H1 (cell line): ENCODE measurements around the gene EGLN2. TPM values are rescaled to one million over a fixed set of nuclear protein-coding genes. Genes with fewer than 3 reads are reported as not detected.

Experiments
- CTCF ChIA-PET: fragments of 300-600 bp; sonication (Branson Sonifier 250); formaldehyde crosslinking; loops from one replicate; lab custom pipeline; 2021; ENCODE audit not compliant: partially characterized antibody; lab: Charles Lee
- POLR2A ChIA-PET: fragments of 300-600 bp; sonication (Branson Sonifier 250); formaldehyde crosslinking; loops from one replicate; lab custom pipeline; 2021; ENCODE audit warnings: inconsistent platforms; ENCODE audit not compliant: partially characterized antibody; lab: Charles Lee
- DNase-seq, 2 experiments: peaks; one replicate each; pipeline versions ENCODE4 v3.0.0 to v3.0.0-alpha.2; 2010 to 2022; ENCODE audit warnings: low spot score in 2 of 2, low read depth in 1 of 2, mixed read lengths in 1 of 2
- FAIRE-seq: peaks from 2 replicates; lab custom pipeline; 2011; peaks lifted over from hg19 to GRCh38; lab: Jason Lieb, UNC
- H2AFZ ChIP-seq: 2 replicates; pipeline ENCODE4 v1.8.1; 2012; ENCODE audit warnings: low read length, inconsistent platforms
- H2AK5ac ChIP-seq: 2 replicates; pipeline ENCODE4 v1.6.1; 2013; ENCODE audit warnings: low read depth, low read length
- H2BK120ac ChIP-seq: replicated peaks from 2 replicates; pipeline ENCODE3; 2013; ENCODE audit warnings: low read depth, low read length, inconsistent platforms
- H2BK12ac ChIP-seq: 2 replicates; pipeline ENCODE4 v1.6.1; 2013; ENCODE audit warnings: low read depth, low read length
- H2BK15ac ChIP-seq: 2 replicates; pipeline ENCODE4 v1.6.1; 2013; ENCODE audit warnings: low read length
- H2BK20ac ChIP-seq: 2 replicates; pipeline ENCODE4 v1.6.1; 2013; ENCODE audit warnings: low read length
- H2BK5ac ChIP-seq: 2 replicates; pipeline ENCODE4 v1.6.1; 2013; ENCODE audit warnings: low read depth, low read length
- H3K14ac ChIP-seq: 2 replicates; pipeline ENCODE4 v1.6.1; 2013; ENCODE audit warnings: inconsistent platforms; ENCODE audit not compliant: insufficient read length
- H3K18ac ChIP-seq: 2 replicates; pipeline ENCODE4 v1.6.1; 2013; ENCODE audit warnings: low read length; ENCODE audit errors: extremely low read depth
- H3K23ac ChIP-seq: 2 replicates; pipeline ENCODE4 v1.6.1; 2013; ENCODE audit warnings: inconsistent platforms; ENCODE audit not compliant: insufficient read length
- H3K23me2 ChIP-seq: 2 replicates; pipeline ENCODE4 v1.6.1; 2013; ENCODE audit warnings: low read depth, low read length
- H3K27ac ChIP-seq: 2 replicates; pipeline ENCODE4 v1.6.1; 2011; ENCODE audit warnings: low read depth, low read length, inconsistent platforms
- H3K27me3 ChIP-seq, 4 experiments: replicated peaks in 1 of 4; 1 replicate in 1 of 4; 2 replicates in 3 of 4; pipeline versions ENCODE4 v1.6.1 to v1.8.1; 2011 to 2013; ENCODE audit warnings: low read length in 3 of 4, mild to moderate bottlenecking in 3 of 4, inconsistent platforms in 2 of 4, mixed read lengths in 2 of 4, moderate library complexity in 1 of 4; ENCODE audit not compliant: control insufficient read depth in 3 of 4, insufficient read depth in 3 of 4; ENCODE audit errors: extremely low read depth in 1 of 4
- H3K36me3 ChIP-seq, 4 experiments: 2 replicates each; pipeline versions ENCODE4 v1.6.1 to v1.8.1; 2011 to 2013; ENCODE audit warnings: mild to moderate bottlenecking in 4 of 4, low read length in 3 of 4, moderate library complexity in 2 of 4, control low read depth in 1 of 4, inconsistent platforms in 1 of 4; ENCODE audit not compliant: insufficient read depth in 4 of 4, control insufficient read depth in 2 of 4
- H3K4ac ChIP-seq: replicated peaks from 2 replicates; pipeline ENCODE3; 2013; ENCODE audit warnings: low read length, low read depth, mixed read lengths, inconsistent platforms; ENCODE audit not compliant: insufficient read length
- H3K4me1 ChIP-seq, 4 experiments: replicated peaks in 1 of 4; 1 replicate in 1 of 4; 2 replicates in 3 of 4; pipeline versions ENCODE4 v1.6.1 to v1.8.1; 2011 to 2013; ENCODE audit warnings: low read length in 3 of 4, inconsistent platforms in 2 of 4, mixed read lengths in 1 of 4; ENCODE audit not compliant: insufficient read depth in 4 of 4, control insufficient read depth in 3 of 4
- H3K4me2 ChIP-seq, 2 experiments: 2 replicates each; pipeline versions ENCODE4 v1.6.1 to v1.8.1; 2011 to 2013; ENCODE audit warnings: low read depth in 2 of 2, low read length in 2 of 2, control low read depth in 1 of 2, inconsistent platforms in 1 of 2, mild to moderate bottlenecking in 1 of 2; ENCODE audit not compliant: insufficient read depth in 1 of 2
- H3K4me3 ChIP-seq, 4 experiments: fragments of 200-600, 300-600 bp in 1 of 4; sonication (generic), shearing (Covaris generic), sonication (Bioruptor Twin) in 1 of 4; 2 replicates each; pipeline versions ENCODE4 v1.5.1 to v1.8.1; 2011 to 2016; ENCODE audit warnings: low read length in 4 of 4, low read depth in 3 of 4, control low read depth in 2 of 4, inconsistent platforms in 2 of 4, mild to moderate bottlenecking in 2 of 4, mixed read lengths in 1 of 4, moderate library complexity in 1 of 4; ENCODE audit not compliant: insufficient read depth in 2 of 4; ENCODE audit errors: extremely low read depth in 1 of 4
- H3K56ac ChIP-seq: replicated peaks from 2 replicates; pipeline ENCODE3; 2013; ENCODE audit warnings: low read depth, mild to moderate bottlenecking, mixed read lengths, low read length, inconsistent platforms; ENCODE audit not compliant: insufficient read length
- H3K79me1 ChIP-seq: 2 replicates; pipeline ENCODE4 v1.6.1; 2013; ENCODE audit warnings: low read depth, low read length, control low read depth
- H3K79me2 ChIP-seq, 2 experiments: 2 replicates each; pipeline versions ENCODE4 v1.6.1 to v1.8.1; 2012 to 2013; ENCODE audit warnings: low read length in 2 of 2, mild to moderate bottlenecking in 2 of 2, inconsistent platforms in 1 of 2; ENCODE audit not compliant: insufficient read depth in 2 of 2, control insufficient read depth in 1 of 2
- H3K9ac ChIP-seq, 4 experiments: replicated peaks in 1 of 4; 1 replicate in 1 of 4; 2 replicates in 3 of 4; pipeline versions ENCODE4 v1.6.1 to v1.8.1; 2011 to 2013; ENCODE audit warnings: low read depth in 3 of 4, low read length in 3 of 4, control low read depth in 2 of 4, mild to moderate bottlenecking in 2 of 4, moderate library complexity in 2 of 4, inconsistent platforms in 1 of 4; ENCODE audit errors: extremely low read depth in 1 of 4
- H3K9me3 ChIP-seq, 2 experiments: 2 replicates each; pipeline versions ENCODE4 v1.6.1 to v1.8.1; 2012 to 2013; ENCODE audit warnings: mild to moderate bottlenecking in 2 of 2, moderate library complexity in 2 of 2, control low read depth in 1 of 2, inconsistent platforms in 1 of 2, low read depth in 1 of 2, low read length in 1 of 2, mixed read lengths in 1 of 2; ENCODE audit not compliant: insufficient read depth in 2 of 2
- H4K20me1 ChIP-seq, 2 experiments: replicated peaks in 1 of 2; 2 replicates each; pipeline versions ENCODE3 to v1.8.1; 2011 to 2013; ENCODE audit warnings: inconsistent platforms in 2 of 2, low read length in 2 of 2, mild to moderate bottlenecking in 1 of 2; ENCODE audit not compliant: insufficient read depth in 2 of 2, control insufficient read depth in 1 of 2
- H4K5ac ChIP-seq: 2 replicates; pipeline ENCODE4 v1.6.1; 2013; ENCODE audit warnings: low read length, low read depth, mixed read lengths, inconsistent platforms; ENCODE audit not compliant: insufficient read length
- H4K8ac ChIP-seq: 2 replicates; pipeline ENCODE4 v1.8.0; 2013; ENCODE audit warnings: mild to moderate bottlenecking, moderate library complexity, low read length, inconsistent platforms; ENCODE audit not compliant: insufficient read depth; ENCODE audit errors: extremely low read depth
- H4K91ac ChIP-seq: replicated peaks from 2 replicates; pipeline ENCODE3; 2013; ENCODE audit warnings: low read length, mixed read lengths, inconsistent platforms; ENCODE audit not compliant: insufficient read length
- ATF3 ChIP-seq: IDR thresholded peaks from 2 replicates; pipeline ENCODE4 v1.6.1; 2011; ENCODE audit warnings: low read depth, mild to moderate bottlenecking, low read length; ENCODE audit not compliant: insufficient read depth
- BACH1 ChIP-seq: IDR thresholded peaks from 2 replicates; pipeline ENCODE4 v1.6.1; 2012; ENCODE audit warnings: low read length, improper control_type of control experiment
- BCL11A ChIP-seq, 2 experiments: IDR thresholded peaks; one replicate each; pipeline ENCODE4 v1.6.1; 2011; ENCODE audit warnings: low read depth in 2 of 2, low read length in 2 of 2, mild to moderate bottlenecking in 2 of 2
- CBX8 ChIP-seq: fragments of 300-800, 300-1000 bp; sonication (generic); IDR thresholded peaks from 2 replicates; pipeline ENCODE4 v1.7.1; 2016; ENCODE audit warnings: low read depth, low read length, borderline replicate concordance
- EZH2 ChIP-seq: fragments of 200-600 bp; sonication (generic); IDR thresholded peaks from 2 replicates; pipeline ENCODE4 v1.7.1; 2012; ENCODE audit warnings: low read depth, mild to moderate bottlenecking, moderate library complexity, low read length, inconsistent platforms; ENCODE audit not compliant: severe bottlenecking
- KDM1A ChIP-seq: fragments of 200-600, 300-600 bp; sonication (generic); IDR thresholded peaks from 2 replicates; pipeline ENCODE4 v1.7.1; 2016; ENCODE audit warnings: mild to moderate bottlenecking, low read length, borderline replicate concordance
- NANOG ChIP-seq: IDR thresholded peaks from 2 replicates; pipeline ENCODE4 v1.6.1; 2011; ENCODE audit warnings: low read length, low read depth, mild to moderate bottlenecking, inconsistent platforms; ENCODE audit not compliant: insufficient read depth, poor library complexity, severe bottlenecking
- RFX5 ChIP-seq: IDR thresholded peaks from 2 replicates; pipeline ENCODE4 v1.6.1; 2011; ENCODE audit warnings: low read depth, low read length, improper control_type of control experiment, borderline replicate concordance
- TBP ChIP-seq: IDR thresholded peaks from 2 replicates; pipeline ENCODE4 v1.6.1; 2011; ENCODE audit warnings: low read depth, low read length, improper control_type of control experiment
- WGBS, 2 experiments: shearing (Covaris generic) in 1 of 2; methylation state at CpG; one replicate each; pipeline versions ENCODE4 v1.1.6 to v1.1.7; 2013 to 2015; ENCODE audit warnings: low lambda C conversion rate in 2 of 2, mixed read lengths in 2 of 2, inconsistent platforms in 1 of 2, low coverage in 1 of 2, missing lambda C conversion rate in 1 of 2; ENCODE audit not compliant: insufficient replicate concordance in 2 of 2, insufficient coverage in 1 of 2, insufficient read length in 1 of 2; ENCODE audit errors: extremely low coverage in 1 of 2, missing lambda C conversion rate in 1 of 2; 5-methylcytosine and 5-hydroxymethylcytosine counted together
- polyA plus RNA-seq, 7 experiments: library from polyadenylated mRNA; depleted of rRNA in 3 of 7; stranded (reverse) in 5 of 7; unstranded in 2 of 7; fragments of >200 nt in 5 of 7; fragments of 200-250 nt in 2 of 7; gene quantifications; 1 replicate in 5 of 7; 2 replicates in 1 of 7; 4 replicates in 1 of 7; pipeline versions ENCODE4 v1.2.1 to v1.2.3, GENCODE V29; 2011 to 2013; ENCODE audit warnings: missing spikeins in 2 of 7, mixed read lengths in 2 of 7
- total RNA-seq: library from RNA; stranded (reverse); fragmentation: NEBNext Ultra II Directional; extraction: Animal tissue kit (Norgen Biotek cat#: 25700); gene quantifications from 2 replicates; pipeline ENCODE4 v1.2.1, GENCODE V29; 2021
- TF ChIP-seq, protein P1 (sequence below): IDR thresholded peaks from 2 replicates; pipeline ENCODE4 v1.6.1; 2012; ENCODE audit warnings: inconsistent platforms

Gene EGLN2
- total and polyA plus RNA-seq, 2 of the 8 experiments (the other 6 are each of a cell fraction or from before 2014, with no cell fraction given) = 86.9 to 103 TPM

DNA sequence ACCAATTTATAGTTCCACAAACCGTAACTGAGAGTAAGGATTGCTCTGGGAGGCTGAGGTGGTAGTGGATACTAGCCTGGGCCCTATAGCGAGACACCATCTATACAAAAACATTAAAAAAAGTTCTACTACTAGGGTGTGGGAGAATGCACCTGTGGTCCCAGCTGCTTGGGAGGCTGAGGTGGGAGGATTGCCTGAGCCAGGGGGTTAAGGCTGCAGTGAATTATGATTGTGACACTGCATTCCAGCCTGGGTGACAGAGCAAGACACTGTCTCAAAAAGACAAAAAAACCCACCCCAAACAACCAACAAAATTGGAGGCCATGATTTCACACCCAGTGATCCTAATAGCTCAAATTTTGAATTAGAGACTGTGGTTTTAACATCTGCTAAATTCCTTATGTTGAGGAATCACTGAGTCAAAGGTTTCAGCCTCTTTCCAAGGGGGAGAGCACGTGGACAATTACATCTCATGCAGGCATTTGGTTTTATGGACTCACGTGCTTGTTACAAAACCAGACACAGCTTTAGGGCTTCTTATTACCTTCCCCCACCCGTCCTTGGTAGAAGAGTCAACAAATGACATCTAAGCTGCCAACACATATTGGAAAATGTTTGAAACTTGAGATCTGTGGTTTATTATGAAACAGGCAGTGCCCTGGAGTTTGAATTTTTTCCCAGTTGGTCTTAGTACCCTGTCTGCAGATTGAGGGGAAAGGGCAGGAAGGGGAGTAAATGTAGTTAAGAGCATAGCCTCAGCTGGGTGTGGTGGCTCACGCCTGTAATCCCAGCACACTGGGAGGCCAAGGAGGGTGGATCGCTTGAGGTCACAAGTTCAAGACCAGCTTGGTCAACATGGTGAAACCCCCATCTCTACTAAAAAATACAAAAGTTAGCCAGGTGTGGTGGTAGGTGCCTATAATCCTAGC lies 32.8 kb downstream of the EGLN2 start:
- H3K4me2 ChIP-seq = no peak overlapping the region
- no peak overlapping the region for H3K56ac ChIP-seq
- FAIRE-seq (no peak), DNase-seq (no peak)
- WGBS, 2 experiments = 87% methylated on average over 7 of the region's 7 CpGs; no CpG with 5 or more reads in 1 of the 2 experiments
- H3K4me3 ChIP-seq = no peak overlapping the region
- no peak overlapping the region for H2AK5ac ChIP-seq
- H3K4ac ChIP-seq = no peak overlapping the region
- no peak overlapping the region for H2BK20ac ChIP-seq
- H3K23me2 ChIP-seq = 0 out of 2 replicates have a peak, but pooled peaks cover 2% of the 10 kb centered on the region
- ChIA-PET CTCF (no interaction called here), POLR2A (interaction anchor here (1.0 to 1.7 kb wide), 3 partner anchors 17 to 400 kb away, joined by 3 to 5 read pairs (median 3); no protein-coding TSS in a partner anchor)
- no peaks in the 10 kb centered on the region; a peak in 2 of 8 replicates for H3K36me3 ChIP-seq
- no peak overlapping the region for H2AFZ ChIP-seq
- H4K20me1 ChIP-seq = no peaks in the 10 kb centered on the region
- H4K8ac ChIP-seq = no peak overlapping the region; the same call in 1 of the 2 replicates
- no peak overlapping the region for H3K14ac ChIP-seq
- H2BK120ac ChIP-seq = no peak overlapping the region
- no peaks in the 10 kb centered on the region for H3K9me3 ChIP-seq
- no peak overlapping the region for H2BK12ac ChIP-seq
- no peak overlapping the region for H3K18ac ChIP-seq
- no peak overlapping the region for H3K23ac ChIP-seq
- TF ChIP-seq KDM1A (no peak), CBX8 (no peak), BACH1 (no peak), EZH2 (no peak), ATF3 (no peak), RFX5 (no peak), TBP (no peak), BCL11A (IDR thresholded peaks at IDR 0.05; ENCODE audit: low read depth in 2 of 2, low read length in 2 of 2) (no peak), NANOG (no peak)
- TF ChIP-seq, protein P1, sequence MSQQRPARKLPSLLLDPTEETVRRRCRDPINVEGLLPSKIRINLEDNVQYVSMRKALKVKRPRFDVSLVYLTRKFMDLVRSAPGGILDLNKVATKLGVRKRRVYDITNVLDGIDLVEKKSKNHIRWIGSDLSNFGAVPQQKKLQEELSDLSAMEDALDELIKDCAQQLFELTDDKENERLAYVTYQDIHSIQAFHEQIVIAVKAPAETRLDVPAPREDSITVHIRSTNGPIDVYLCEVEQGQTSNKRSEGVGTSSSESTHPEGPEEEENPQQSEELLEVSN = no peak
- no peak overlapping the region for H4K5ac ChIP-seq
- no peak overlapping the region for H2BK15ac ChIP-seq
- no peaks in the 10 kb centered on the region for H3K4me1 ChIP-seq
- H3K79me2 ChIP-seq = no peaks in the 10 kb centered on the region
- no peak overlapping the region for H3K9ac ChIP-seq
- no peak overlapping the region for H2BK5ac ChIP-seq
- H3K27ac ChIP-seq = no peak overlapping the region
- no peak overlapping the region for H4K91ac ChIP-seq
- H3K27me3 ChIP-seq = no peaks in the 10 kb centered on the region
- H3K79me1 ChIP-seq = no peaks in the 10 kb centered on the region; the same call in 1 of the 2 replicates
